ENCODE measurements around the gene RASSF3. TPM values are rescaled to one million over a fixed set of nuclear protein-coding genes. Genes with fewer than 3 reads are reported as not detected.
"Not testable (repeated sequence)": the region's sequence is repeated elsewhere in the genome, so short reads cannot be mapped to it uniquely, and the experiment has no call there.

RASSF3 gene
- total RNA-seq, 1 experiment from 2014 or later = 13.4 TPM

GRCh38 chr12:64688219-64688618 is 77.9 kb downstream of the RASSF3 start:
- H3K4me2 ChIP-seq (ENCODE audit: low read length) = no peak overlapping the region

GRCh38 chr12:64688715-64689114 is 78.4 kb downstream of the RASSF3 start:
- Histone ChIP-seq H3K4me3 (ENCODE audit: low read length) (no peak overlapping the region), H3K79me2 (ENCODE audit: low read length) (peaks cover under 1% of the 10 kb centered on the region; the same call in 1 of the 2 replicates), H3F3A (ENCODE audit: low read length, unreplicated experiment) (no peaks in the 10 kb centered on the region), H3K27me3 (ENCODE audit: low read length) (no peaks in the 10 kb centered on the region), H3K9me2 (replicated peaks; ENCODE audit: low read length) (no peaks in the 10 kb centered on the region), H3K36me3 (ENCODE audit: low read depth, low read length) (0 out of 2 replicates have a peak, but pooled peaks cover 5% of the 10 kb centered on the region), H3K9me3 (ENCODE audit: low read length) (no peaks in the 10 kb centered on the region), H3K9ac (ENCODE audit: low read length) (no peak overlapping the region), H2AFZ (ENCODE audit: low read length) (no peak overlapping the region), H3K4me1 (ENCODE audit: insufficient read depth, low read length) (no peaks in the 10 kb centered on the region), H3K4me2 (ENCODE audit: low read length) (no peak overlapping the region), H4K20me1 (ENCODE audit: low read length) (no peaks in the 10 kb centered on the region), H3K27ac (ENCODE audit: low read length) (no peak overlapping the region)
- ATAC-seq = no peak
- no peak for DNase-seq
- POLR2A ChIA-PET (ENCODE audit: unreplicated experiment) = no interaction called here
- TF ChIP-seq CTCF (conservative IDR thresholded peaks at IDR 0.05; ENCODE audit: low read depth, low read length) (no peak), EZH2phosphoT487 (IDR thresholded peaks at IDR 0.05; ENCODE audit: borderline replicate concordance, low read length) (no peak), EZH2 (IDR thresholded peaks at IDR 0.05; ENCODE audit: low read length, unreplicated experiment) (no peak)
- intact Hi-C loops (cut with micrococcal nuclease) = no loop called here
- BruUV-seq (replicated peaks) = no TSS peak
- CTCF ChIA-PET = no interaction called here

More at GRCh38 chr12:64688219-64688618, 77.9 kb downstream of the RASSF3 start:
- DNase-seq (no peak), ATAC-seq (no peak)
- intact Hi-C loops (cut with micrococcal nuclease) = no loop called here
- Histone ChIP-seq H3K9ac (ENCODE audit: low read length) (no peak overlapping the region), H3K27ac (ENCODE audit: low read length) (no peak overlapping the region), H3F3A (ENCODE audit: low read length, unreplicated experiment) (no peaks in the 10 kb centered on the region), H3K4me1 (ENCODE audit: insufficient read depth, low read length) (no peaks in the 10 kb centered on the region), H3K36me3 (ENCODE audit: low read depth, low read length) (0 out of 2 replicates have a peak, but pooled peaks cover 5% of the 10 kb centered on the region), H3K9me2 (replicated peaks; ENCODE audit: low read length) (no peaks in the 10 kb centered on the region), H4K20me1 (ENCODE audit: low read length) (no peaks in the 10 kb centered on the region), H3K9me3 (ENCODE audit: low read length) (no peaks in the 10 kb centered on the region), H3K27me3 (ENCODE audit: low read length) (no peaks in the 10 kb centered on the region), H3K79me2 (ENCODE audit: low read length) (peaks cover 6% of the 10 kb centered on the region), H3K4me3 (ENCODE audit: low read length) (no peak overlapping the region), H2AFZ (ENCODE audit: low read length) (no peak overlapping the region)
- BruUV-seq (replicated peaks) = no TSS peak
- POLR2A ChIA-PET (ENCODE audit: unreplicated experiment) = no interaction called here
- CTCF ChIA-PET = no interaction called here
- TF ChIP-seq EZH2phosphoT487 (IDR thresholded peaks at IDR 0.05; ENCODE audit: borderline replicate concordance, low read length) (no peak), CTCF (conservative IDR thresholded peaks at IDR 0.05; ENCODE audit: low read depth, low read length) (no peak), EZH2 (IDR thresholded peaks at IDR 0.05; ENCODE audit: low read length, unreplicated experiment) (no peak)

- ATAC-seq; H3K79me2 ChIP-seq (ENCODE audit: low read length); H3K9ac ChIP-seq (ENCODE audit: low read length); H3F3A ChIP-seq (ENCODE audit: low read length, unreplicated experiment); H3K4me2 ChIP-seq (ENCODE audit: low read length); H2AFZ ChIP-seq (ENCODE audit: low read length); POLR2A ChIA-PET (ENCODE audit: unreplicated experiment); H4K20me1 ChIP-seq (ENCODE audit: low read length); H3K4me1 ChIP-seq (ENCODE audit: insufficient read depth, low read length); H3K9me3 ChIP-seq (ENCODE audit: low read length); H3K4me3 ChIP-seq (ENCODE audit: low read length); H3K27me3 ChIP-seq (ENCODE audit: low read length); DNase-seq; H3K36me3 ChIP-seq (ENCODE audit: low read depth, low read length); BruUV-seq (replicated peaks); intact Hi-C loops (cut with micrococcal nuclease); CTCF ChIA-PET; H3K27ac ChIP-seq (ENCODE audit: low read length); H3K9me2 ChIP-seq (replicated peaks; ENCODE audit: low read length): not testable (repeated sequence)
Measured at GRCh38 chr12:64690236-64690635, 79.9 kb downstream of the RASSF3 start.
